D721Med (cell line): ENCODE results near the gene SLITRK2.

Source experiments
- DNase-seq: peaks from one replicate; pipeline ENCODE4 v3.0.0; 2011; ENCODE audit warnings: low spot score; ENCODE audit not compliant: insufficient read length
- FAIRE-seq: peaks from 2 replicates; lab custom pipeline; 2011; peaks lifted over from hg19 to GRCh38; lab: Jason Lieb, UNC
- TF ChIP-seq, protein P1 (sequence below): IDR thresholded peaks from 2 replicates; pipeline ENCODE4 v1.5.1; 2012; ENCODE audit warnings: mild to moderate bottlenecking, control low read depth; ENCODE audit not compliant: insufficient read depth; ENCODE audit errors: missing control alignments

The SLITRK2 gene, protein sequence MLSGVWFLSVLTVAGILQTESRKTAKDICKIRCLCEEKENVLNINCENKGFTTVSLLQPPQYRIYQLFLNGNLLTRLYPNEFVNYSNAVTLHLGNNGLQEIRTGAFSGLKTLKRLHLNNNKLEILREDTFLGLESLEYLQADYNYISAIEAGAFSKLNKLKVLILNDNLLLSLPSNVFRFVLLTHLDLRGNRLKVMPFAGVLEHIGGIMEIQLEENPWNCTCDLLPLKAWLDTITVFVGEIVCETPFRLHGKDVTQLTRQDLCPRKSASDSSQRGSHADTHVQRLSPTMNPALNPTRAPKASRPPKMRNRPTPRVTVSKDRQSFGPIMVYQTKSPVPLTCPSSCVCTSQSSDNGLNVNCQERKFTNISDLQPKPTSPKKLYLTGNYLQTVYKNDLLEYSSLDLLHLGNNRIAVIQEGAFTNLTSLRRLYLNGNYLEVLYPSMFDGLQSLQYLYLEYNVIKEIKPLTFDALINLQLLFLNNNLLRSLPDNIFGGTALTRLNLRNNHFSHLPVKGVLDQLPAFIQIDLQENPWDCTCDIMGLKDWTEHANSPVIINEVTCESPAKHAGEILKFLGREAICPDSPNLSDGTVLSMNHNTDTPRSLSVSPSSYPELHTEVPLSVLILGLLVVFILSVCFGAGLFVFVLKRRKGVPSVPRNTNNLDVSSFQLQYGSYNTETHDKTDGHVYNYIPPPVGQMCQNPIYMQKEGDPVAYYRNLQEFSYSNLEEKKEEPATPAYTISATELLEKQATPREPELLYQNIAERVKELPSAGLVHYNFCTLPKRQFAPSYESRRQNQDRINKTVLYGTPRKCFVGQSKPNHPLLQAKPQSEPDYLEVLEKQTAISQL

DNA sequence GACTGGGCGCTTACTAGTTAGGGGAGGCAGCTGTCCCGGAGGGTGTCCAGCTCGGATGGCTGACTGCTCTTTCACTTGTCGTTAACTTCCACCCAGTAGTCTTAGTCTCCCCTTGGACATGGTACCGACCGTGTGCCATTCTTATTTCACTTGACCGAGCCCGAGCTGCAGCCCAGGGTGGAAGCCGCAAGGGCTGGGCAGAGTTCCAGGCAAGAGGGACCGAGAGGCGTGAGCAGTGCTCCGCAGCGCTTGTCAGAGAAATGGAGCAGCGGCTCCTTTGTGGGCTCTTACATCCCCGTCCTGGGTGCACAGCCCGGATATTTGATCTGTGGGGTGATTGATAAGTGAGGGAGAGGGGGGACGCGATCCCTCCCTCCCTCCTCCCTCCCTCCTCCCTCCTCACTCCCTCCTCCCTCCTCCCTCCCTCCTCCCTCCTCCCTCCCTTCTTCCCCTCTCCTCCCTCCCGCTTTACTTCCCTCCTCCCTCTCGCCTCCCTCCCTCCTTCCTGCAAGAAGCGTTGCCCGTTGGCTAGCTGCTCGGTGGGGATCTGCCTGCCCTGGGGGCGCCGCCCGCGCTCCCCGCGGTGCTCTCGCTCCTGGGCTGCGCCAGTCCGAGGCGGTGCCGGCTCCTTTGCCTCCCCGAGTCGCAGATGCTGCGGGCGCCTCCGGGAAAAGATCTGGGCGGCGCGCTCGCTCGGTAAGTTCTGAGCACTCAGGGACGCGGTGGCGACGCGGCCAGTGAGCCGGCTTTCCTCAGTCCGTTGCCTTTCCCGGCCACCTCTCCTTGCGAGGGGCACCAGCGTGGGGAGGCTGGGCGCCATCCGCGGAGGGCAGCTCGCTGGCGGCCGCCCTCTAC, at the start of gene SLITRK2:
Gene SLITRK2 (plus strand): TSS at position 499 of the 855 bp plus-strand sequence. CDS start 4,597 bp downstream, outside the sequence.
- DNase-seq (no peak), FAIRE-seq (no peak)
- TF ChIP-seq, protein P1, sequence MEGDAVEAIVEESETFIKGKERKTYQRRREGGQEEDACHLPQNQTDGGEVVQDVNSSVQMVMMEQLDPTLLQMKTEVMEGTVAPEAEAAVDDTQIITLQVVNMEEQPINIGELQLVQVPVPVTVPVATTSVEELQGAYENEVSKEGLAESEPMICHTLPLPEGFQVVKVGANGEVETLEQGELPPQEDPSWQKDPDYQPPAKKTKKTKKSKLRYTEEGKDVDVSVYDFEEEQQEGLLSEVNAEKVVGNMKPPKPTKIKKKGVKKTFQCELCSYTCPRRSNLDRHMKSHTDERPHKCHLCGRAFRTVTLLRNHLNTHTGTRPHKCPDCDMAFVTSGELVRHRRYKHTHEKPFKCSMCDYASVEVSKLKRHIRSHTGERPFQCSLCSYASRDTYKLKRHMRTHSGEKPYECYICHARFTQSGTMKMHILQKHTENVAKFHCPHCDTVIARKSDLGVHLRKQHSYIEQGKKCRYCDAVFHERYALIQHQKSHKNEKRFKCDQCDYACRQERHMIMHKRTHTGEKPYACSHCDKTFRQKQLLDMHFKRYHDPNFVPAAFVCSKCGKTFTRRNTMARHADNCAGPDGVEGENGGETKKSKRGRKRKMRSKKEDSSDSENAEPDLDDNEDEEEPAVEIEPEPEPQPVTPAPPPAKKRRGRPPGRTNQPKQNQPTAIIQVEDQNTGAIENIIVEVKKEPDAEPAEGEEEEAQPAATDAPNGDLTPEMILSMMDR: no peak

- TF ChIP-seq, protein P1: no peak
- DNase-seq (no peak), FAIRE-seq (no peak)
Measured at GRCh38 chrX:145773006-145773405, 44.6 kb upstream of the SLITRK2 start.

DNA sequence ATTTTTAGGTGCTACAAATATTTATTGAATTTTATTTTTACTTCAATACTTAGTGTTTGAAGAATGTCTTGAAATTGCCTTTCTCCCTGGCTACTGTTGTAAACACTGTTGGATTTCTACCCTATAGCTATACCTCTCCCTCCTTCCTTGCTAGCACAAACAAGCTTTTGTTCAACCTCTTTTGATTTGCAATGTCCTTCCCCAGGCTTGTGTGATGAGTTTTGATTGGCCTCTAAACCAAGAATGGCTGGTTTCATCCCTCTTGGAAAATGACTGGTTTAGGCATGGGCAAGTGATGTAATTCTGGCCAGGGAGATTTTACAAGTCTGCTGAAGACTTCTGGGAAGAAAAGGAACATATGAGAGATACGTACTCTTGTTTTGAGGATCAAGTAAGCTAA, 25.3 kb upstream of the SLITRK2 start:
- FAIRE-seq (no peak), DNase-seq (no peak)
- TF ChIP-seq, protein P1: no peak

DNA sequence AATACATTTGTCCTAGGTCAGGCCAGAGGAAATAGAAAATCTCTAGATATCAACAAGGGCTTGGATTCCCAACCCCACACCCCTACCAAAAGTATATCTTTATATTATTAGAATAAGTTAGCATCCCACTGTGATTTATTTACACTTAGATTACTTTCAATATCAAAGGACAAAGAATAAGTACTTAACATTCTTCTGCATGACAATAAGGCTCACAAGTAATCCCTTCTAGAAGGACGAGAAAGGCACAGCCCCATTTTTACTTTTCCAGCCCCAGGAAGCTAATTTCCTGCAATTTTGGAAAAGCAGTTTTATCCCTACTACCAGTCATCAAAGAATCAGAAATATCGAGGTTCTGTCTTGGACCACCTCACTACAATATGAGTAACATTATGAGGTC, 14.1 kb upstream of the SLITRK2 start:
- no peak for FAIRE-seq
- no peak for DNase-seq
- TF ChIP-seq, protein P1: no peak

DNA sequence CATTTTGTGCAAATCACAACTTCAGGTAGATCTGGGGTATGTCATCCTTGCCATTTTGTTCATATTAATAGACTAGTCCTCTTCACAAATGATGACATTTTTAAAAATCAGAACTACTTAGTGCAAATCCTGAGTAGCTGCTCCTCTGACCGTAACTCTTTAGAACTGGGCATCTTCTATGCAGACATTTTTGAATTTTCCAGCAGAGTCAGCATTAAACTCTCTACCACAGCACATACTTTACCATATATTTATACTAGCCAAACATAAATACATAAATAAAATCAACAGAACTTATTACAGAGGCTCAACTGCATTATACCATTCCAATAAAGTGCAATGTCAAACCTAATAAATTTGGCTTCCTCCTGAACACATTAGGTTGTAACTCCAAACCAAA, 4.5 kb upstream of the SLITRK2 start:
- TF ChIP-seq, protein P1: no peak
- DNase-seq (no peak), FAIRE-seq (no peak)

DNA sequence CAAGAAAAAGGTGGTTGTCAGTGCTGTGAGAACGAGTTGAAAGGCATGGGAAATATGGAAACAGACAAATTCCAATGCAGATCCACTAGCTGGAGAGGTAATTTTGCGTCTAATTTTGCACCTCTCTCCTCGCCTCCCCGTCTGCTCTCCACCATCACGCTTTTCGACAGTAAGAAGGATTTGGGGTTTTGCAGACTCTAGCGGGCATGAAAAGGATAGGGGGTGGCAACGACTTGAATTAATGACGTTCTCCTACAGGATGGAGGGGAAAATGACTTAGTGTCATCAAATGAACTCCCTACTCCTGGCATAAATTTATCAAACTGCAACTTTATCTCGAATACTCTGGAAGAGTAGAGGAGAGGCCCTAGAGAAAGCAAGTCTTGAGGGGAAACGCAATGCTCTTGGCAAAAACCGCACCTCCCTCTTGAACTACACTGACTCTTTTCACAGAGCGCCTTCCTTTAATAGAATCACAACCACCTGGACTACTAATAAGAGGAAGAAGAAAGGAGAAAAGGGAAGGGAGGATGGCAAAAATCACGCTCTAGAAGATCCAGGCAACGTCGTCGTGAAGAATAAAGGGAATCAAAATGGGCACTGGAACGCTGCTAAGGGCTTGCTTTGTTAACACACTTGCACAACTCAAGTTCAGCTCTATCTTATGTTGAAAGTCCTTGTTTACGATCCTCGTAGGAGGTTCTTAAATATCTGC, 871 bp upstream of the SLITRK2 start:
- no peak for DNase-seq
- FAIRE-seq: no peak
- TF ChIP-seq, protein P1: no peak
